SKM-1 treated with dmso at 0.1 percent for 144 hours (cell line): ENCODE results near the gene CACNA2D4.
A peak's percentile ranks its signal among the peaks of the same experiment; 100 is the strongest.
"Not testable (repeated sequence)": the region's sequence is repeated elsewhere in the genome, so short reads cannot be mapped to it uniquely, and the experiment has no call there.

Experiments used
- DNase-seq: peaks from one replicate; lab custom pipeline; 2025; ENCODE audit not compliant: unreplicated experiment; lab: John Stamatoyannopoulos, UW

The CACNA2D4 gene, protein sequence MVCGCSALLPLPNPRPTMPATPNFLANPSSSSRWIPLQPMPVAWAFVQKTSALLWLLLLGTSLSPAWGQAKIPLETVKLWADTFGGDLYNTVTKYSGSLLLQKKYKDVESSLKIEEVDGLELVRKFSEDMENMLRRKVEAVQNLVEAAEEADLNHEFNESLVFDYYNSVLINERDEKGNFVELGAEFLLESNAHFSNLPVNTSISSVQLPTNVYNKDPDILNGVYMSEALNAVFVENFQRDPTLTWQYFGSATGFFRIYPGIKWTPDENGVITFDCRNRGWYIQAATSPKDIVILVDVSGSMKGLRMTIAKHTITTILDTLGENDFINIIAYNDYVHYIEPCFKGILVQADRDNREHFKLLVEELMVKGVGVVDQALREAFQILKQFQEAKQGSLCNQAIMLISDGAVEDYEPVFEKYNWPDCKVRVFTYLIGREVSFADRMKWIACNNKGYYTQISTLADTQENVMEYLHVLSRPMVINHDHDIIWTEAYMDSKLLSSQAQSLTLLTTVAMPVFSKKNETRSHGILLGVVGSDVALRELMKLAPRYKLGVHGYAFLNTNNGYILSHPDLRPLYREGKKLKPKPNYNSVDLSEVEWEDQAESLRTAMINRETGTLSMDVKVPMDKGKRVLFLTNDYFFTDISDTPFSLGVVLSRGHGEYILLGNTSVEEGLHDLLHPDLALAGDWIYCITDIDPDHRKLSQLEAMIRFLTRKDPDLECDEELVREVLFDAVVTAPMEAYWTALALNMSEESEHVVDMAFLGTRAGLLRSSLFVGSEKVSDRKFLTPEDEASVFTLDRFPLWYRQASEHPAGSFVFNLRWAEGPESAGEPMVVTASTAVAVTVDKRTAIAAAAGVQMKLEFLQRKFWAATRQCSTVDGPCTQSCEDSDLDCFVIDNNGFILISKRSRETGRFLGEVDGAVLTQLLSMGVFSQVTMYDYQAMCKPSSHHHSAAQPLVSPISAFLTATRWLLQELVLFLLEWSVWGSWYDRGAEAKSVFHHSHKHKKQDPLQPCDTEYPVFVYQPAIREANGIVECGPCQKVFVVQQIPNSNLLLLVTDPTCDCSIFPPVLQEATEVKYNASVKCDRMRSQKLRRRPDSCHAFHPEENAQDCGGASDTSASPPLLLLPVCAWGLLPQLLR

DNA sequence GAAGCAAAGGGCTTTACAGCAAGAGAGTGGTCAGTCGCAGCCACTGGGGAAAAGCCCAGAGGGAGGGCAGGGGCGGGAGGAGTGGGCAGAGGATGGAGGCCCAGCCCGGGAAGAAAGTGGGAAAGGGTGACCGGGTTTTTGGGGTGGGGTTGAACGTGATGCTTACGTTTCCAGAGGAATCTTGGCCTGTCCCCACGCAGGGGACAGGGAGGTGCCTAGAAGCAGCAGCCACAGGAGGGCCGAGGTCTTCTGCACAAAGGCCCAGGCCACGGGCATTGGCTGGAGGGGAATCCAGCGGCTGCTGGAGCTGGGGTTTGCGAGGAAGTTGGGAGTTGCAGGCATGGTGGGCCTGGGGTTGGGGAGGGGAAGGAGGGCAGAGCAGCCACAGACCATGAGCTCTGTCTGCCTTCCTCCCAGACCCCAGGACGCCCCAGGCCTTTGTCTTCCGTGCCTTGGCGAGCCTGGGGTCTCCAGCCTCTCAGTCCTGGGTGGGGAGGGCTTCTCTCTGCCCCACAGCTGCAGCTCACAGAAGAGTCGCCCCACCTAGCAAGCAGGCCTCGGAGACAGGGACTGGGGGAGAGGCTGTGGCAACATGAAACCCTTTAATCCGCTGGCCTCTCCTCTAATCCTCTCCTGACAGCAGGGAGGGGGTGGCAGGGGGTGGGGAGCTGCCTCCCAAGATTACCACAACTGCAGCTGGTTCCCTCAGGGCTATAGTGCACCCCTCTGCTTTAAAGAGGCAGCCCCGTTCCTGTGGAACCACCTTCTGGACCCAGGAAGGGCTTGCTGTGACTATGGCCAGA is at the start of gene CACNA2D4:
Gene CACNA2D4 (minus strand): TSS at position 572 of the 803 bp plus-strand sequence. CDS start 179 bp downstream, at position 393.
- no peak for DNase-seq

DNA sequence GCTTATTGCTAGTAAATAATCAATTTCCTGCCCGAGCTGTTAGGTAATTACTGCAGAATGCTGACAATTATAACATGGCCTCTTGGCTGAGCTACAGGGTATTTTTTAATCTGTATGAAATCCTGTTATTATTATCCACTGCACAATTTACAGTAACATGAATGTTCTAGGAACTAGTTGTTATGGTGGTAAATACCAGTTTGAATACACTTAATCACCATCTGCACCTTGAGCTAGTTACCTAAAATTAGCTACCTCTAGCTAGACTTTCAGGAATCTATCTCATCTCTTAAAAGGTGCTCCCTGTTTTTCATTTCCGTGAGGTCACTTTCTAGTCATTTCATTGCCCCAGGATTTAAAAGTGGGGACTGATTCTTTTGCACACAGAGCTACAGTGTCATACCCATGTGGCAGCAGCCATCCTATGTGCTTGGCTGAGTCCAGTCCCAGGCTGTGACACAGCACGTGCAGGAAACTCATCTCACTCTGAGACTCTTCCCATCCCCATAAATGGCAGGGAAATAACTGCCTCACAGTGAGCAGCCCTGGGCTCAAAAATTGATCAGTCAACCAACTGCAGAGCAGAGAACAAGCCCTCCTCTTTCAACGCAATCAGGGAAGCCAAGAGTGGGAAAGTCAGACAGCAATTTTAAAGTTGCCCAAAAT is 48.2 kb upstream of the CACNA2D4 start:
- no peak for DNase-seq

DNA sequence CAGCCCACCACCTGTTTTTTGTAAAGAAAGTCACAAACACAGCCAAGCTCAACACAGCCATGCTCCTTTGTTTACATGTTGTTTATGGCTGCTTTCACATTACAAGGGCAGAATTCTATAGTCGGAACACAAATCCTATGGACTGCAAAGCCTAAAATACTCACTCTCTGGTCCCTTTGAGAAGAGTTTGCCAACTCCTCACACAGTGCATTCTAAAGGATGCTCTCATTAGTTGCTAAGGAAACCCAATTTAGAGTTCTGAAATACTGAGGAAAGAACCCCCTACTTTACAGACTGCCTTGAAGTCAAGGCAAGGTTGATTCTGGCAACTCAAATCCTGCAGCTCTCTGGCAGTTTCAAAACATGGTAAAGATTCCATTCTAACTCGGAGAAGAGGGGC is 47.5 kb upstream of the CACNA2D4 start:
- no peak for DNase-seq

DNA sequence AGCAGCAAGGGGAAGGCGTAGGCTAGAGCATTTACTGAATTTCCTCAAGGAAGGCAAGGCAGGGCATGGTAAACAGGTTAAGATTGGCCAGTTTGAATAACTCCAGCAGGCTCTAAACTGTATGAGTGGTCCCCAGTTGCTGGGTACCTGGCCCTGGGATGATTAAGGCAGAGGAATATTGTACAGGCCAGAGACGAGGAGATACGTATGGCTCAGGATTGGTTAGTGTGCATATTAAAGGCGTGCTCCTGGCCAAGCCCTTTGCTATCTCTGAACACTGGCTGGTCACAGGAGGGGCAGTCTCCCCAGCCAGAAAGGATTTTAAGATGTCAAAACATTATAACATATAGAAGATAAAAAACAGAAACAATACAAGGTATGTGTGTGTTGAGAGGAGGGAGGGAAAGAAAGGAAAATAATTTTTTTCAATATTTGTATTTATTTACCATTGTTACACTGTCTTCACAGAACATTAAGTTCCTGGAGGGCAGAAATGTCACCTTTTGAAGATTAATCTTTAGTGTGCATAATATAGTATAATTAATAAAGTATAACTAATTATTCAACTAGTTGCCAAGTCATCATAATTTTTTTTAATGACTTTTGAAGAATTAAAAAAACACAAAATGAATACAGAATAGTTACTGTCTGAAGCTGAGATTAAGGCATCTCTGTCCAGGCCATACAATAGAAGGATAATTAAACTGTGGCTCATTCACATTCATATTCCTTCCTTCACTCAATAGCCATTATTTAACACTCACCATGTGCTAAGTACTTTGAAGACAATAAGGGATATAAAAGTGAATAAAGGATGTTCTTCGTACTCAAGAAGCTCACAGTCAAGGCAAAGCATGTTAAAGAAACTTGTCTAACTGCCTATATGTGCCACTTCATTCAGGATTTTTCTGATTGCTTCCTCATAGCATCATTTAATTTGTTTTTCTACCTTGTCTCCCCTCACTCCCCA is 43.9 kb upstream of the CACNA2D4 start:
- no peak for DNase-seq

DNA sequence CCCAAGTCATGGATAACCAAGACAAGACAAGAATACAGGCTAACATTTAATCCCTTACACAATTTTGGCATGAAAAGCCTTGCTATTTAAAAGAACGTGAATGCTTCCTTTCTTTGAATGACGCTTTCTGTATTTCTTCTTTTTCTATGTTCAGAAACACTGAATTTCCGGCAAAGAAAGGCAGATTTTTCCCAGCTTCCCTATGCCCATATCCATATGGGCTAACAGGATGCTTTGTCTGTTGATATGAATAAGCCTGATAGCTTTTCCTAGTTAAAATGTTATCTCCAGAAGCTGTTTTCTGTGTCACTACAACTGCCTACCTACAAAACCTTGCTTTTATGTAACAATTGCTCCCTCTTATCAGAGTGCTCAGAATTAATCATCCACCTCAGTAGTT is 38.3 kb upstream of the CACNA2D4 start:
- no peak for DNase-seq

DNA sequence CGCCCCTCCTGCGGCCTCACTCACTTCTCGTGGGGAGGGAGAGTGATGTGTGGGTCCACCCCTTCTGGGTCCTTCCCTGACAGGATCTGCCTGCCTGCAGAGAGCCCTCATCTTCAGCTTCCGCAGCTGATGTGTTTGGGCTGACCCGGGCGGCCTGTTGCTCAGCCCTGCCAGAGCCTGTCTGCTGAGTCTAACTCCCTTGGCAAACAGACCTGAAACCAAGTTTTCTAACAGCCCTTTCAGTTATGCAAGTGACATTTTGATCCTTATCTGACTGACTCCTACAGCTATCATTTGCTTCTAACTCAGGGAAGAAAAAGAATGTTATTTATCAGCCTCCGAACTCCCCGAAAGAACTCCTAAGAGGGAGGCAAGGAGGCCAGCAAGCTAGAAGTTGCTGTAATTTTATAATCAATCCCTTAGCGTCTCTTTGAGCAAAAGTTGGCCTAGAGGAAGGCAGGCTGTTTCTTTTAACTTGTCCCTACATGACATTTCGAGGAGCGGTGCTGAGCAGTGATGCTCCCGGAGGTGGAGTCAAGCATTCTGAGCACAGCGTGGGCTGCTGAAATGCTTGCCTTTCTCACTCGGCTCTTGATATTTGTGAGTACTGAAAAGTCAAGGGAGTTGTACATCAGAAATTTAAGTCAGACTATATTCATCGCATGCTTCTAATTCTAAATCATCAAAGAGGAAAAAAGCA is 31.5 kb upstream of the CACNA2D4 start:
- DNase-seq: no peak

DNA sequence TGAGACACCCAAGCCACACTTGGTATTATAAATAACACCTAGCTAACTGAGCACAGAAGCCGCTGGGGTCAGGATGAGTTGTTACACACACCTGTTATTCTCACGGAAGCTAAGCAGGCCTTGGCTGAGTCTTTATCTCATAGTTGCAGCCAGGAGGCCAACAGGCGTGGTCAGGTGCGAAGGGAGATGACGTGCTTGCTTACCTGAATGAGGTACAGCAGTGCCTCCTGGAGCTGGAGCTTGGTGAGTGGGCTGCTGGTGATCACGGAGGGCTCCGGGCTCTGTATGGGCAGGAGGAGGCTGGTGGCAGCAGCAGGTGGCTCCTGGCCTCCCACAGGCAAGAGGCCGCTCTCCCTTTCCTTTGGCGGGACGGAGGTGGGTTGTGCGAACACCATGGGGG is 30.4 kb upstream of the CACNA2D4 start:
- DNase-seq: no peak

DNA sequence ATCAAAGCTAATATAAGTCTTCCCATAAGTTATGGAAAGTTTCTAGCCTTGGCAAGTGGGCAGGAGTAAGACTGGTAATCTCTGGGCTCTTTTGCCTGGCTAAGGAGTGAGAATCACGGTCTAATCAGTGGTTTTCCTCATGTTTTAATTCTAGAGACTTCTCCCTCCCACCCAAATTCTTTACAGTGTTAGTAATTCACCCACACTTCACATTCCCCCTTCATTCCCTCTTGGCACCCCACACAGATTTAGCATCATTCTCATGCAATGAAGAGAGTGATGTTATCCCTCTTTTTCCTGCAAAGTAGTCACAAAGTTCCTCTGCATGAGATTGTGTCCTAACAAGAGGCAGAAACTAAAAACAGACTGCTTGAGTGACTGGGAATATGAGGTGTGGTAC is 28.6 kb upstream of the CACNA2D4 start:
- DNase-seq: no peak

DNA sequence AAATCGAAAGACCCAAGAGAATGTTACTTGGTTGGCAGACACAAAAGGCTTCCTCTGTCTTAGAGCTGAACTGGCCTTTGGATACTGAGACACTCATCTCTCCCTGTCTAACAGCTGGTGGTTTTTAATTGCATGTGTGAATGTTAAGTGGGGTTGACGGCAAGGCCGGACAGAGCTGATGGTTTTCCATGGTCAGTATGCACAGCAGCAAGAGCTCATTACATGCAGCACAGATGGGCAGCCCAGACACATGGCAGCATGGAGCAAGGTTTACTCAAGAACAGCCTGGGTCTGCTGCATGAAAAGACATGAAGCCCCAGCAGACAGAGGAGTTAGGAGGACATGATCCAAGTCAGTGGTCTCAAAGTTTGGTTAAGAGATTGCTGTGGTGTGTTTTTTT is 27.8 kb upstream of the CACNA2D4 start:
- no peak for DNase-seq

DNA sequence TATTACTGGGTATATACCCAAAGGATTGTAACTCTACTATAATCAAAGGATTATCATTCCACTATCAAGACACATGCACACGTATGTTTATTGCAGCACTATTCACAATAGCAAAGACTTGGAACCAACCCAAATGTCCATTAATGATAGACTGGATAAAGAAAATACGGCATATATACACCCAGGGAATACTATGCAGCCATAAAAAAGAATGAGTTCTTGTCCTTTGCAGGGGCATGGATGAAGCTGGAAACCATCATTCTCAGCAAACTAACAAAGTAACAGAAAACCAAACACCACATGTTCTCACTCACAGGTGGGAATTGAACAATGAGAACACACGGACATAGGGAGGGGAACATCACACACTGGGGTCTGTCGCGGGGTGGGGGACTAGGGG is 27.1 kb upstream of the CACNA2D4 start:
- DNase-seq: not testable (repeated sequence)

DNA sequence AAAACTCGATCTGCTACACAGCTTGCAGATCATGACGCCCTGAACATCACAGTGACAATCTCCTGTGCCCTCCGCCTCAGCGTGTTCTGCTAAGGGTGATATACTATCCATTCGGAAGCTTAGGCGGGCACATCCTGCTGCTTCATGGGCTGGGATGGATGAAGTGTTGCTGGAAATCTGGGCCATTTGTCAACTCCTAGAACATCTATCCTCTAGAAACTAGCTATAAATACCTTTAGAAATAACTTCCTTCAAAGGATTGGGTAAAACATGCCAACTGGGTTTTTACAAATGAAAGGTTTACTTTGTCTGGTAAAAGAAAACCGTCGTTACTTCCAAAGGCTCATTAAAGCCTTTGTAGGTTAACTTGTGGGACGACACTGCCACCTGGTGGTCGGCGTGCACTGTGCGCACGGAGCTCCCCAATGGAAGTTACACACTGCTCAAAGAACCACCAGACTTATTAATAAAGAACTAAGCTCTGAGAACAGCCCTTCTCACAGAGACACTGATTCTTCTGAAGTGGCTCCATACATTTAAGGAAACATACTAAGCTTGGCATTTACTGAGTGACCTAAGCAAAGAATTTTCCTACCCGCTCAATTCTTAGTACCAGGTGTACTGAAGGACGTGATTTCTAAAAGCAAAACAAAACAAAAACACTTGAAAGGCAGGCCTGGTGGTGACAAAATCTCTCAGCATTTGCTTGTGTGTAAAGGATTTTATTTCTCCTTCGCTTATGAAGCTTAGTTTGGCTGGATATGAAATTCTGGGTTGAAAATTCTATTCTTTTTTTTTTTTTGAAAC is 21.6 kb upstream of the CACNA2D4 start:
- DNase-seq: peak; percentile 31

DNA sequence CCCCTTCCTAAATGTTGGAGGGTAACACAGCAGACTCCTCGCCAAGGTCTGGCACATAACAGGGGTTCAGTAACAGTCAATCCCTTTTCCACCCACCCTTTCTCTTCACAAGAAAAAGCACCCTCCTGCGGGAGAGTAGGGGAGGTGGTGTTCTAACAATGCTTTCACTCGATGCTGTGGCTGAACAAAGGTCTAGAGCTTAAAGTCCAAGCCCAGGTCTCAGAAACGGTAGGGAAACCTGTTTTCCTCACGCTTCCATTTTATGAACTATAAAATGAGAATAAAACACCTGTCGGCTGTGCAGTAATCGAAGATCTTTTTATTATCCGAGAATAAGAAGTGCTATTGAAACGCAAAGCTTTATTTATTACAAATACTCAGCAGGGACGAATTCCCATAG is 20.9 kb upstream of the CACNA2D4 start:
- DNase-seq: no peak

DNA sequence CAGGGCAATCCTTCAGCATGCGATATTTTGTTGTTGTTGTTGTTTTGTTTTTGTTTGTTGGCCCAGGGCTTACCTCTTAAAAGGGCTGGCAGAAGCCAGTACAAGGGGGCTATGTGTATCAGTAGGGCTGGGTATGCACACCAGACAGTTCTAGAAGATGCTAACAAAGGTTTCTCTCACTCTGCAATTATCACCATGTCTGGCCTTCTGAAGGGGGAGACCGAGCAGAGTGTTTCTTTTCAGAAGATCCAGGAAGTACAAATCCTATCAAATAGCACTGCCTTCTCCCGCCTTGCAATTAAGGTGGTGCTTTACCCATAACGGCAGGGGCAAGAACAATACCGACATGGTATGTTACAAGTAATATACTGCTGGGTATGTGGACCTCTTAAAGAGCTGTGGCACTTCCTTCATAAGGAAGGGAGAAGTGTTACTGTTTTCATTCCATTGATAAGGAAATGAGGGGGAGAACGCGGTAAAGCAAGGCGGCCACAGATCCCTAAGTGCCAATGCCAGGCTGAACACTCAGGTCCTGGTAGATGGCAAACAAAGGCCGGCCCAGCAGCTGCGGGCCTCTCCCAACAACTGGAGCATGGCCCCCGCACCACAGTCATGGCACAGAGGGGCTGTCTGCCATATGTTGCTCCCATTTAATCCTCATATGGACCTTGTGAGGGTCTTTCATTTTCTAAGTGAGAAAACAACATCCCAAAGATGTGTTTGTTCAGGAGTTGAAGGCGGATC is 19.2 kb upstream of the CACNA2D4 start:
- DNase-seq: no peak

DNA sequence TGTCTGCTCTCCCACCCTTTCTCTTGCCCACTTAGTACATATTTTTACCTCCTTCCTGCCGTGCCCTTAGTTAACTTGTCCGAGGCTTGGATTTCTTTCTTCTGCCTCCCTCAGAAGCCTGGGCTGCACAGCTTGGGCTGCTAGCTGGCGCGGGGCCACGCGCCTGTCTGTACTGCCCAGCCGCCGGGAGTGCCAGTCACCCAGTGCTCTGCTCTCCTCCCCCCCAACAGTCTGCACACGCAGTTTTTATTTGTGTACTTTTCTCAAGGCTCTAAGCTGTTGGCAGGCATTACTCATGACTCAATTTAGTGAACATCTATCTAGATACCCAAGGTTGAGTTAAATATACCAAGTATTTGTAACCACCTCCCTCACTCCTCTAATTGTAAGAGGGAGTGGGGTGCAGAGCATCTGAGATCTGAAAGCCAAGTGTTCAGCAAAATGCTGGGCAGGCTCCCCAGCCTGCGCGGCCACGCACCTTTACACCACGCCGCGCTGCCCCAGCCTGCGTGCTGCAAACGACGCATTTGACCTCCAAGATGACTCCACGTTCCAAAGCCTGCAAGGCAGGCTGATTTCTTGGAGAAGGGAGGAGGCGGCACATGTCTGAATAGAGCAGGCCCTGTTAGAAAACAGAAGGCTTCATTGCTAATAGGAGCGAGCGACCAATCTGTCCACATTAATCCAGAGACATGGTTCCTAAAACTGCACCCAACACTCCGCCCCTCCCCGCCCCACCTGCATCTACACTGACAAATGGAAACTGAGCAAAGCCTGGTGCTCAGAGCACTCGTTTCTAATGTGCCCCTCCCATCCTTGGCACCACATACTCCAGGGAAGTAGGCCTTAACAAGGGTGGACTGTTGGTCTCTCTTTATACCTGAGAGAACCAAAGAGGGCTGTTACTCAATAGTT is 18.2 kb upstream of the CACNA2D4 start:
- DNase-seq: no peak

DNA sequence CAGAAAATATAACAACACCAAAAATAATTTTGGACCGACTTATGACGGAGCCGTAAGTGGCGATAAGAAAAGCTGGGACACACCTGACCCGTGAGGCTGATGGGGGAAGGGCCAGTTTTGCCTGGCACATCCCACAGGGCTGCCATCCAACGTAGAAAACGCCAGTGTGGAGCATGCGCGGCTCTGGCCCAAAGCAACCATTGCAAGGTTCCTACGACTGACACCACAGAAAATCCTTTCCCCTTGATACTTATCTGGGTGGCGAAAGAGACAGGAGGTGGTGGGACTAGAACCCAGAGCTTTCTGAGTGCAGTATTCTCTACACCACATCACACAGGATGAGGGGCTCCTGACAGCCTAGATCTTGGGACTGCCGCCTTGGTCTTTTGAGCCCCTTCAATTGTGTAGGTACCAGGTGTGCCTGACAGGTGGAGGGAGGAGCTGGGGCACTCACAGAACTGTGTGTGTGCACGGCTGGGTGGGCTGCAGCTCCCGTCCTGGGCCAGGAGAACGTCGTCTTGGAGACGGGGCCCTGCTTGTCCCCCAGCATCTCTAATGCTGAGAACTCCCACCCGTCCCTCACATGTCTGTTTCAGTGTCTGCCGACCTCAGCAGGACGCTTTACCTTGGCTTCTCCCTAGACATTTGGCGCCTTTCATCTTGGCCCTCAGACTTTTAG is 17.4 kb upstream of the CACNA2D4 start:
- DNase-seq: no peak
